Activated T-cell treated with anti-CD3 and anti-CD28 coated beads, Interleukin-2, amount 50 U/mL, for 24 hours (primary cell): Measurements from ENCODE around the gene PCDHGA1.
"Not testable (repeated sequence)": the region's sequence is repeated elsewhere in the genome, so short reads cannot be mapped to it uniquely, and the experiment has no call there.

Experiments used
- DNase-seq: peaks from one replicate; pipeline ENCODE4 v3.0.0-alpha.2; 2020
- H3K27ac Mint-ChIP-seq: 2 replicates; pipeline ENCODE4 v1.8.0; 2020; ENCODE audit warnings: mild to moderate bottlenecking, mixed read lengths
- H3K27me3 Mint-ChIP-seq: 2 replicates; pipeline ENCODE4 v1.8.0; 2020; ENCODE audit warnings: mixed read lengths
- H3K36me3 Mint-ChIP-seq: 2 replicates; pipeline ENCODE4 v1.8.0; 2020; ENCODE audit warnings: low read depth, mixed read lengths
- H3K4me1 Mint-ChIP-seq: 2 replicates; pipeline ENCODE4 v1.8.0; 2020; ENCODE audit warnings: low read depth, mixed read lengths
- H3K4me3 Mint-ChIP-seq: 2 replicates; pipeline ENCODE4 v1.8.0; 2020; ENCODE audit warnings: mild to moderate bottlenecking, moderate library complexity, mixed read lengths
- H3K9me3 Mint-ChIP-seq: 2 replicates; pipeline ENCODE4 v1.8.0; 2020; ENCODE audit warnings: mixed read lengths

Gene PCDHGA1

GRCh38 chr5:141359790-141360426, 29.6 kb downstream of the PCDHGA1 start, which contains the start of gene PCDHGB2:
Gene PCDHGB2 (plus strand): TSS chr5:141359994. CDS start chr5:141360136, 142 bp downstream.
- DNase-seq, result no peak
- peaks cover 2% of the 10 kb centered on the region for H3K4me1 Mint-ChIP-seq
- peaks cover 93% of the 10 kb centered on the region for H3K27me3 Mint-ChIP-seq
- peak within 1 kb of the TSS; percentile 50 for H3K4me3 Mint-ChIP-seq
- H3K27ac Mint-ChIP-seq, result no peak within 1 kb of the TSS
- H3K9me3 Mint-ChIP-seq, result peaks cover 59% of the 10 kb centered on the region
- H3K36me3 Mint-ChIP-seq, result peaks cover 27% of the 10 kb centered on the region

- H3K4me1 Mint-ChIP-seq, result peaks cover 2% of the 10 kb centered on the region
- DNase-seq, result no peak
- H3K27me3 Mint-ChIP-seq, result peaks cover 93% of the 10 kb centered on the region
- no peak overlapping the region for H3K4me3 Mint-ChIP-seq
- no peak overlapping the region for H3K27ac Mint-ChIP-seq
- peaks cover 31% of the 10 kb centered on the region for H3K36me3 Mint-ChIP-seq
- peaks cover 61% of the 10 kb centered on the region for H3K9me3 Mint-ChIP-seq
Observed at GRCh38 chr5:141360685-141361084, 30.4 kb downstream of the PCDHGA1 start.

DNA sequence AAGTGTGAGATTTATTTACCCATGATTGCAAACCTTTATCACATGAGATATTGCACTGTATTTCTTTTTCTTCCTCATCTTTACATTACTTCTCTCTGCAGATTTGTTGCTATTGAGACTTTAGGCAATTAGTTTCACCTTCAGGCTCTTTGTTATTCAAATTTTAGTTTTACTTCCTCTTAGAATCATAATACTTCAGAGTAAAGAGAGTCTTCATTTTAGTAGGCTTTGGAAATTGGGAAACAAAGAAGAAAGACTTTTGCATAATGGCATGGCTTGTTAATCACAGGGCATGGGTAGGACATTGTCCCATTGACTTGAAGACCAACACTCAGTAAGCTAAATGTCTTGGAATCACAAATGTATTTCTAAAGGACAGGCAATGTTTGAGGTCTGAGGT, 32.4 kb downstream of the PCDHGA1 start:
- Mint-ChIP-seq H3K4me1 (peaks cover 2% of the 10 kb centered on the region), H3K27me3 (peaks cover 89% of the 10 kb centered on the region), H3K4me3 (no peak overlapping the region), H3K27ac (no peak overlapping the region), H3K9me3 (peaks cover 56% of the 10 kb centered on the region), H3K36me3 (peaks cover 31% of the 10 kb centered on the region)
- no peak for DNase-seq

GRCh38 chr5:141363952-141364660, 33.8 kb downstream of the PCDHGA1 start, which contains the start of gene PCDHGA5:
Gene PCDHGA5 (plus strand): TSS chr5:141364162. CDS start chr5:141364331, 169 bp downstream.
- no peak within 1 kb of the TSS for H3K27ac Mint-ChIP-seq
- peaks cover 51% of the 10 kb centered on the region for H3K9me3 Mint-ChIP-seq
- H3K27me3 Mint-ChIP-seq, result peaks cover 89% of the 10 kb centered on the region
- no peak for DNase-seq
- H3K4me3 Mint-ChIP-seq, result no peak within 1 kb of the TSS
- H3K4me1 Mint-ChIP-seq, result peaks cover 2% of the 10 kb centered on the region
- peaks cover 31% of the 10 kb centered on the region for H3K36me3 Mint-ChIP-seq

DNA sequence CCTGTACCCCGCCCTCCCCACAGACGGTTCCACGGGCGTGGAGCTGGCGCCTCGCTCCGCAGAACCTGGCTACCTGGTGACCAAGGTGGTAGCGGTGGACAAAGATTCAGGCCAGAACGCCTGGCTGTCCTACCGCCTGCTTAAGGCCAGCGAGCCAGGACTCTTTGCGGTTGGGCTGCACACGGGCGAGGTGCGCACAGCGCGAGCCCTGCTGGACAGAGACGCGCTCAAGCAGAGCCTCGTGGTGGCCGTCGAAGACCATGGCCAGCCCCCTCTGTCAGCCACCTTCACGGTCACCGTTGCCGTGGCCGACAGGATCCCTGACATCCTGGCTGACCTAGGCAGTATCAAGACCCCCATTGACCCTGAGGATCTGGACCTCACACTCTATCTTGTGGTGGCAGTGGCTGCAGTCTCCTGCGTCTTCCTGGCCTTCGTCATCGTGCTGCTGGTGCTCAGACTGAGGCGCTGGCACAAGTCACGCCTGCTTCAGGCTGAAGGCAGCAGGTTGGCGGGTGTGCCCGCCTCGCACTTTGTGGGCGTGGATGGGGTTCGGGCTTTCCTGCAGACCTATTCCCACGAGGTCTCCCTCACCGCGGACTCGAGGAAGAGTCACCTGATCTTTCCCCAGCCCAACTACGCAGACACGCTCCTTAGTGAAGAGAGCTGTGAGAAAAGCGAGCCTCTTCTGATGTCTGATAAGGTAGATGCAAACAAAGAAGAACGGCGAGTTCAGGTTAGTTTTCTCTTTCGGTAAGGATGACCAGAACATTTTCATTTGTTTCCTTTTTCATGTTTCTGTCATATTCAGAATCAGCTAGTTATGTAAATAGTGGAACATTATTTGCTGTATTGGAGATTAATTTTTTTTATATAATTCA, 35.9 kb downstream of the PCDHGA1 start:
- H3K27me3 Mint-ChIP-seq, result peaks cover 90% of the 10 kb centered on the region

GRCh38 chr5:141369994-141370848, 39.9 kb downstream of the PCDHGA1 start, which contains the start of gene PCDHGB3:
Gene PCDHGB3 (plus strand): TSS chr5:141370242. CDS start chr5:141370395, 153 bp downstream.
- Mint-ChIP-seq H3K36me3 (peaks cover 25% of the 10 kb centered on the region), H3K9me3 (peaks cover 36% of the 10 kb centered on the region), H3K4me1 (peaks cover 8% of the 10 kb centered on the region), H3K4me3 (peak within 1 kb of the TSS; percentile 71), H3K27ac (no peak within 1 kb of the TSS), H3K27me3 (peaks cover 93% of the 10 kb centered on the region)
- no peak for DNase-seq

More for the DNA sequence above, 35.9 kb downstream of the PCDHGA1 start:
- Mint-ChIP-seq H3K27ac (no peak overlapping the region), H3K4me3 (no peak overlapping the region), H3K36me3 (peaks cover 31% of the 10 kb centered on the region), H3K9me3 (peaks cover 52% of the 10 kb centered on the region), H3K4me1 (peaks cover 5% of the 10 kb centered on the region)
- no peak for DNase-seq

GRCh38 chr5:141371572-141372475, 41.5 kb downstream of the PCDHGA1 start:
- Mint-ChIP-seq H3K4me3 (no peak overlapping the region), H3K27ac (no peak overlapping the region), H3K4me1 (peaks cover 8% of the 10 kb centered on the region), H3K27me3 (peaks cover 90% of the 10 kb centered on the region), H3K36me3 (peaks cover 23% of the 10 kb centered on the region), H3K9me3 (peaks cover 35% of the 10 kb centered on the region)
- no peak for DNase-seq

GRCh38 chr5:141373673-141374317, 43.5 kb downstream of the PCDHGA1 start, which contains the start of gene PCDHGA6:
Gene PCDHGA6 (plus strand): TSS chr5:141373891. CDS start chr5:141374084, 193 bp downstream.
- Mint-ChIP-seq H3K27ac (no peak within 1 kb of the TSS), H3K36me3 (peaks cover 27% of the 10 kb centered on the region), H3K4me3 (peak within 1 kb of the TSS; percentile 17), H3K9me3 (peaks cover 37% of the 10 kb centered on the region), H3K4me1 (peaks cover 8% of the 10 kb centered on the region), H3K27me3 (peaks cover 82% of the 10 kb centered on the region)
- DNase-seq, result no peak

- peaks cover 27% of the 10 kb centered on the region for H3K36me3 Mint-ChIP-seq
- H3K9me3 Mint-ChIP-seq, result peaks cover 37% of the 10 kb centered on the region
- peaks cover 78% of the 10 kb centered on the region for H3K27me3 Mint-ChIP-seq
- no peak for DNase-seq
- H3K4me3 Mint-ChIP-seq, result no peak overlapping the region
- H3K27ac Mint-ChIP-seq, result no peak overlapping the region
- peaks cover 8% of the 10 kb centered on the region for H3K4me1 Mint-ChIP-seq
Observed at GRCh38 chr5:141374627-141375026, 44.3 kb downstream of the PCDHGA1 start.

DNA sequence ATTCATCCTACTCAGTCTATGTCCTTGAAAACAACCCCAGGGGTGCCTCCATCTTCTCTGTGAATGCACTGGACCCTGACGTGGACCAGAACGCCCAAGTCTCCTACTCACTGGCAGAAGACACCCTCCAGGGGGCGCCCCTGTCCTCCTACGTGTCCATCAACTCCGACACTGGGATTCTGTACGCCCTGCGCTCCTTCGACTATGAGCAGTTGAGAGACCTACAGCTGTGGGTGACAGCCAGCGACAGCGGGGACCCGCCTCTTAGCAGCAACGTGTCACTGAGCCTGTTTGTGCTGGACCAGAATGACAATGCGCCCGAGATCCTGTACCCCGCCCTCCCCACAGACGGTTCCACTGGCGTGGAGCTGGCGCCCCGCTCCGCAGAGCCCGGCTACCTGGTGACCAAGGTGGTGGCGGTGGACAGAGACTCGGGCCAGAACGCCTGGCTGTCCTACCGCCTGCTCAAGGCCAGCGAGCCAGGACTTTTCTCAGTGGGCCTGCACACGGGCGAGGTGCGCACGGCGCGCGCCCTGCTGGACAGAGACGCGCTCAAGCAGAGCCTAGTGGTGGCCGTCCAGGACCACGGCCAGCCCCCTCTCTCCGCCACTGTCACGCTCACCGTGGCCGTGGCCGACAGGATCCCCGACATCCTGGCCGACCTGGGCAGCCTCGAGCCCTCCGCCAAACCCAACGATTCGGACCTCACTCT, 45.3 kb downstream of the PCDHGA1 start:
- not testable (repeated sequence) for H3K4me3 Mint-ChIP-seq, H3K4me1 Mint-ChIP-seq, H3K27ac Mint-ChIP-seq, DNase-seq
- Mint-ChIP-seq H3K36me3 (peaks cover 21% of the 10 kb centered on the region), H3K27me3 (peaks cover 78% of the 10 kb centered on the region), H3K9me3 (peaks cover 31% of the 10 kb centered on the region)

DNA sequence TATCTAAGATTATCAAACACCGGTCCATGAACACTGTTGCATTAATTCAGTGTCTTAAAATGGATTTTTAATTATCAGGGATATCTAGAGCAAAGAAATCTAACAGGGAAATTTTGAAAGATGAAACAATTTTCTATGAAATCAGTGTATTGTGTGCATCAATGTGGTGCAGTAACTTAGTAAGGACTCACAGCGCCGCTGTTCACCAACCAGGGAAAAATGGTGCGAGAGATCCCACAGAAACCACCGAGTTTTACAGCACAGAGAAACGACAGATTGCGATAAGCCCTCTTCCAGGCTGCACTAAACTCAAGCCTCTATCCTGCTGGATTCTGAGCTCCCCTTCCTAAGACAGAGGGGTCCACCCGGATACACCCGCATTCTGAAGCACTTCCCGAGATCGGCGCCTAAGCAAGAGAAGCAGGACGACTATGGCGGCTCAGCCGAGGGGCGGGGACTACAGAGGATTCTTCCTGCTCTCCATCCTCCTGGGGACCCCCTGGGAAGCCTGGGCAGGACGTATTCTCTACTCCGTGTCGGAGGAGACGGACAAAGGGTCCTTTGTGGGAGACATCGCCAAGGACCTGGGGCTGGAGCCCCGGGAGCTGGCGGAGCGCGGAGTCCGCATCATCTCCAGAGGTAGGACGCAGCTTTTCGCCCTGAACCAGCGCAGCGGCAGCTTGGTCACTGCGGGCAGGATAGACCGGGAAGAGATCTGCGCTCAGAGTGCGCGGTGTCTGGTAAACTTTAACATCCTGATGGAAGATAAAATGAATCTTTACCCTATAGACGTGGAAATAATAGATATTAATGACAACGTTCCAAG, 52.4 kb downstream of the PCDHGA1 start, which contains the start of gene PCDHGA7:
Gene PCDHGA7, plus strand, starts transcription at position 274 of the 826 bp plus-strand sequence. Its CDS starts 158 bp downstream, at position 432.
- Mint-ChIP-seq H3K27ac (no peak within 1 kb of the TSS), H3K4me1 (no peaks in the 10 kb centered on the region), H3K36me3 (peaks cover 7% of the 10 kb centered on the region), H3K4me3 (peak within 1 kb of the TSS; percentile 49), H3K9me3 (peaks cover 33% of the 10 kb centered on the region), H3K27me3 (peaks cover 76% of the 10 kb centered on the region)
- no peak for DNase-seq
